Thymus (tissue), 11 donors: ENCODE data around the gene ZNF32. TPM values are rescaled to one million over a fixed set of nuclear protein-coding genes. Genes with fewer than 3 reads are reported as not detected.
"Not testable (repeated sequence)": the region's sequence is repeated elsewhere in the genome, so short reads cannot be mapped to it uniquely, and the experiment has no call there.

Source experiments
- DNase-seq, 9 donors: peaks; one replicate each; pipeline ENCODE4 v3.0.0-alpha.2; 2013; ENCODE audit warnings: low spot score in 9 of 9, low read depth in 6 of 9, missing footprints in 1 of 9
- H3K27ac ChIP-seq, 2 donors: one replicate each; pipeline ENCODE4 v1.5.1; 2013; ENCODE audit warnings: control low read depth in 1 of 2, low read depth in 1 of 2, low read length in 1 of 2, mild to moderate bottlenecking in 1 of 2, moderate library complexity in 1 of 2
- H3K27me3 ChIP-seq, 2 donors: one replicate each; pipeline ENCODE4 v1.5.1; 2013; ENCODE audit warnings: low read length in 1 of 2; ENCODE audit not compliant: control insufficient read depth in 2 of 2, insufficient read depth in 1 of 2
- H3K36me3 ChIP-seq, 2 donors: one replicate each; pipeline ENCODE4 v1.5.1; 2013; ENCODE audit warnings: low read length in 1 of 2, mild to moderate bottlenecking in 1 of 2, moderate library complexity in 1 of 2; ENCODE audit not compliant: control insufficient read depth in 2 of 2, insufficient read depth in 2 of 2
- H3K4me1 ChIP-seq, 2 donors: one replicate each; pipeline ENCODE4 v1.5.1; 2013; ENCODE audit warnings: low read length in 2 of 2; ENCODE audit not compliant: control insufficient read depth in 2 of 2, insufficient read depth in 2 of 2
- H3K4me3 ChIP-seq, 2 donors: one replicate each; pipeline ENCODE4 v1.5.1; 2013; ENCODE audit warnings: low read length in 2 of 2, control low read depth in 1 of 2, mild to moderate bottlenecking in 1 of 2
- H3K9me3 ChIP-seq, 2 donors: one replicate each; pipeline ENCODE4 v1.5.1; 2013; ENCODE audit warnings: low read length in 1 of 2, mild to moderate bottlenecking in 1 of 2; ENCODE audit not compliant: control insufficient read depth in 2 of 2, insufficient read depth in 1 of 2
- WGBS: extraction: QIAGEN DNeasy Blood & Tissue Kit; methylation state at CpG from one replicate; pipeline ENCODE4 v1.1.7; 2013; 5-methylcytosine and 5-hydroxymethylcytosine counted together
- polyA plus RNA-seq: library from polyadenylated mRNA; stranded (reverse); fragments of 200-250 nt; gene quantifications from one replicate; pipeline ENCODE4 v1.2.3, GENCODE V29; 2013
- total RNA-seq: library from RNA; stranded (reverse); fragments of 120-200 nt; gene quantifications from one replicate; pipeline ENCODE4 v1.2.4, GENCODE V29; 2013
- donor health status: healthy.

The ZNF32 gene
- total and polyA plus RNA-seq, 2 donors = 52.8 to 88.7 TPM

- 91% methylated on average over 8 of the region's 8 CpGs for WGBS
- no peaks in the 10 kb centered on the region for H3K4me1 ChIP-seq
- no peak for DNase-seq
- H3K27me3 ChIP-seq = peaks cover 0 to 7% of the 10 kb centered on the region in 2 donors
- no peak overlapping the region for H3K27ac ChIP-seq
- H3K9me3 ChIP-seq = no peaks in the 10 kb centered on the region
- no peak overlapping the region for H3K4me3 ChIP-seq
- H3K36me3 ChIP-seq = no peaks in the 10 kb centered on the region
Measured at GRCh38 chr10:43658227-43658626, 9.5 kb upstream of the ZNF32 start.

DNA sequence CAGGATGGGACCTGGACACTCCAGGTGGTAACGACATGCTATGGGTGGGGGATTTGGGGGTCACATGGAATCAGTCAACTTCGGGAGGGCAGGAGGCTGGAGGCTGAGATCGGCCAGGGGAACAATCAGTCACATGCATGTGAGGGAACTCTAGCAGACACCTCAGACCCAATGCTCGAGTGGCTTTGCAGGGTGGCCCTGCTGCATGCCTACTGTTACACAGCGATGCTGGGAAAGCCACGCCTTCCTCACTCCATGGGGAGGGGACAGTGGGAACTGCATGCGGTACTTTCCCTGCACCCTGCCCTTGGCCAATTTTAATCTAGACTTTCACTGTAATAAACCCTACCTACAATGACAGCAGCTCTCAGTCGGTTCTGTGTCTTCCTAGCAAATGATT is 6.6 kb upstream of the ZNF32 start:
- no peak overlapping the region for H3K4me3 ChIP-seq
- no peak for DNase-seq
- H3K27ac ChIP-seq = no peak overlapping the region
- no peaks in the 10 kb centered on the region for H3K36me3 ChIP-seq
- peaks cover 0 to 4% of the 10 kb centered on the region in 2 donors for H3K27me3 ChIP-seq
- no peaks in the 10 kb centered on the region for H3K9me3 ChIP-seq
- WGBS = 94% methylated on average over 8 of the region's 8 CpGs
- H3K4me1 ChIP-seq = no peaks in the 10 kb centered on the region

GRCh38 chr10:43653746-43654145 is 5.1 kb upstream of the ZNF32 start:
- no peak overlapping the region for H3K4me3 ChIP-seq
- H3K4me1 ChIP-seq = peaks cover 0 to 5% of the 10 kb centered on the region in 2 donors
- H3K27me3 ChIP-seq = peaks cover 0 to 4% of the 10 kb centered on the region in 2 donors
- peaks cover 0 to 3% of the 10 kb centered on the region in 2 donors for H3K9me3 ChIP-seq
- DNase-seq = no peak
- H3K27ac ChIP-seq = no peak overlapping the region
- WGBS = 78% methylated on average over 2 of the region's 2 CpGs
- H3K36me3 ChIP-seq = no peaks in the 10 kb centered on the region

DNA sequence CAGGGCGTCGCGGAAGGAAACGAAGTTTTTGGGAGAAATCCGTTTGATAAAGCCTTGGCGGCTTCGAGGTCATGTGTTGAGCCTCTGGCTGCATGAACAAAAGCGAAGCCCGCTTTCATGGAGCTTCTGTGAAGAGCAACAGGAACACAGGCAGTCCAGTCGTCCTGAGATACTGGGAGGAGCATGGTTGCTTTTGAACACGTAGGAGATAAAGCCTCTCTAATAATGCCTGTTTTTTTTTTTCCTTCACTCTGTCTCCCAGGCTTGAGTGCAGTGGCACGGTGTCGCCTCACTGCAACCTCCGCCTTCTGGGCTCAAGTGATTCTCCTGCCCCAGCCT is 473 bp upstream of the ZNF32 start:
- Histone ChIP-seq H3K9me3 (peaks cover 10% of the 10 kb centered on the region in 2 donors), H3K4me1 (peaks cover 4 to 8% of the 10 kb centered on the region in 2 donors), H3K36me3 (peaks cover 16 to 20% of the 10 kb centered on the region in 2 donors), H3K27me3 (no peaks in the 10 kb centered on the region), H3K4me3 (peak overlapping the region; percentile 63 to 92), H3K27ac (no peak overlapping the region)
- DNase-seq = no peak
- WGBS = 34% methylated on average over 14 of the region's 14 CpGs

DNA sequence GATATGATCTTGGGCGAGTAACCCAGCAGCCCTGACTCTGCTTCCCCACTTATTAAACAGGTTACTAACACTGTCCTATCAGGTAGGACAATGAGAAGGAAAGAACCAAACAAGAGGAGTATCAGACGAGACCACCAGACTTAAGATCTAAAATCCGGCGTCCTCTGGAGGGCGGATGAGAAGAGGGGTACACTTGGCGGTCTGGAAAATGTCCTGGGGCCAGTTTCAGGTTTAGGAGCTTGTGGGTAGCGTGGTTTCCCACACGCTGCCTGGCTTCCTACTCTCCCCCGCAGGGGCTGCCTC is 635 bp downstream of the ZNF32 start:
- Histone ChIP-seq H3K4me3 (peak overlapping the region; percentile 63 to 92), H3K27me3 (no peaks in the 10 kb centered on the region), H3K4me1 (peaks cover 4 to 8% of the 10 kb centered on the region in 2 donors), H3K9me3 (peaks cover 13 to 14% of the 10 kb centered on the region in 2 donors), H3K27ac (no peak overlapping the region), H3K36me3 (peaks cover 20 to 29% of the 10 kb centered on the region in 2 donors)
- 37% methylated on average over 9 of the region's 9 CpGs for WGBS
- peak in 4 of 9 donors; percentile 9 to 19 (median 12) for DNase-seq

- Histone ChIP-seq H3K9me3 (peaks cover 13 to 14% of the 10 kb centered on the region in 2 donors), H3K4me1 (peaks cover 4 to 8% of the 10 kb centered on the region in 2 donors), H3K27me3 (no peaks in the 10 kb centered on the region), H3K36me3 (peaks cover 20 to 29% of the 10 kb centered on the region in 2 donors), H3K27ac (no peak overlapping the region), H3K4me3 (peak overlapping the region in 1 of 2 donors; percentile 92)
- WGBS = 97% methylated on average over 6 of the region's 6 CpGs
- DNase-seq = no peak
Measured at GRCh38 chr10:43647576-43647975, 1.1 kb downstream of the ZNF32 start.

GRCh38 chr10:43645866-43646265 is 2.8 kb downstream of the ZNF32 start:
- Histone ChIP-seq H3K27me3 (no peaks in the 10 kb centered on the region), H3K4me1 (peaks cover 4 to 8% of the 10 kb centered on the region in 2 donors), H3K9me3 (peaks cover 18 to 22% of the 10 kb centered on the region in 2 donors), H3K27ac (no peak overlapping the region), H3K4me3 (no peak overlapping the region), H3K36me3 (peaks cover 20 to 29% of the 10 kb centered on the region in 2 donors)
- WGBS = over 99% methylated on average over 4 of the region's 4 CpGs
- no peak for DNase-seq

DNA sequence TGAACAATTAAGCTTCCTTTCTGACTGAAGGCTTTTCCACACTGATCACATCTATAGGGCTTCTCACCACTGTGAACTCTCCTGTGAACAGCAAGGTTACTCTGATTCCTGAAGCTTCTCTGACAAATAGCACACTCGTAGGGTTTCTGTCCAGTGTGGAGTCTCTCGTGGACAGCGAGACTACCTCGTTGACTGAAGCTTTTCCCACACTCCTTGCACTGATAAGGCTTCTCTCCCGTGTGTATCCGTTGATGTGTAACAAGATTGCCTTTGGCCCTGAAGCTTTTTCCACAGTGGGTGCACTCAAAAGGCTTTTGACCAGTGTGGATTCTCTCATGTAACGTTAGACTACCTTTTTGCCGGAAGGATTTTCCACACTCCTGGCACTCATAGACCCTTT is 4.4 kb downstream of the ZNF32 start:
- Histone ChIP-seq H3K27me3 (no peaks in the 10 kb centered on the region), H3K36me3 (peaks cover 20 to 29% of the 10 kb centered on the region in 2 donors), H3K27ac (no peak overlapping the region), H3K4me3 (no peak overlapping the region), H3K4me1 (peaks cover 4 to 8% of the 10 kb centered on the region in 2 donors), H3K9me3 (peaks cover 18 to 19% of the 10 kb centered on the region in 2 donors)
- DNase-seq = peak in 1 of 9 donors; percentile 13
- WGBS = 98% methylated on average over 8 of the region's 8 CpGs

DNA sequence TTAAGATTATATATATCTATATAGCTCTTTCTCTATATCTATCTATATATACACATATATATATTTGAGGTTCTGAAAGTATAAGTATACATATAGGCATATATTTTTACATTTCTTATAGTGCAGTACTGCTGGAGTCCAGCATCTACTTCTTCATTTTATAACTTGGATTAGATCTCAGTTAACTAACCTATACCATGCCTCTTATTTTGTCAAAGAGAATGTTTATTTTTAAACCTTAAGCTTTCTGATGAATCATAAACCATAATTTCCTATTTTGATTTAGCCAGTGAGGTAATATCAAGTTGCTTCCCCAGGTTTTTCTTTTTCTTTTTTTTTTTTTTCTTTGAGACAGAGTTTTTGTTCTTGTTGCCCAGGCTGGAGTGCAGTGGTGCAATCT is 8.1 kb downstream of the ZNF32 start:
- Histone ChIP-seq H3K36me3 (peaks cover 15 to 22% of the 10 kb centered on the region in 2 donors), H3K27me3 (no peaks in the 10 kb centered on the region), H3K27ac (no peak overlapping the region), H3K9me3 (peaks cover 14 to 15% of the 10 kb centered on the region in 2 donors), H3K4me1 (no peaks in the 10 kb centered on the region), H3K4me3 (no peak overlapping the region)
- DNase-seq = no peak

DNA sequence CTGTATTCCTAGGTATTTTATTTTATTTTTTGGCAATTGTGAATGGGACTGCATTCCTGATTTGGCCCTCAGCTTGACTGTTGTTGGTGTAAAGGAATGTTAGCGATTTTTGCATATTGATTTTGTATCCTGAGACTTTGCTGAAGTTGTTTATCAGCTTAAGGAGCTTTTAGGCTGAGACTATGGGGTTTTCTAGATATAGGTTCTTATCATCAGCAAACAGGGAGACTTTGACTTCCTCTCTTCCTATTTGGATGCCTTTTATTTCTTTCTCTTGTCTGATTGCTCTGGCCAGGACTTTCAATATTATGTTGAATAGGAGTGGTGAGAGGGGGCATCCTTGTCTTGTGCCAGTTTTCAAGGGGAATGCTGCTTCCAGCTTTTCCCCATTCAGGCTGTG is 12.9 kb downstream of the ZNF32 start:
- not testable (repeated sequence) for H3K27me3 ChIP-seq, H3K27ac ChIP-seq, H3K4me1 ChIP-seq, H3K4me3 ChIP-seq, H3K9me3 ChIP-seq, DNase-seq, H3K36me3 ChIP-seq
- 79% methylated on average over 1 of the region's 1 CpG for WGBS
